Measurements from ENCODE around the gene SELPLG. TPM values are rescaled to one million over a fixed set of nuclear protein-coding genes. Genes with fewer than 3 reads are reported as not detected.

The SELPLG gene
- total and polyA plus RNA-seq, 4 donors, result 2.1 to 9.6 (median 4.8) TPM

DNA sequence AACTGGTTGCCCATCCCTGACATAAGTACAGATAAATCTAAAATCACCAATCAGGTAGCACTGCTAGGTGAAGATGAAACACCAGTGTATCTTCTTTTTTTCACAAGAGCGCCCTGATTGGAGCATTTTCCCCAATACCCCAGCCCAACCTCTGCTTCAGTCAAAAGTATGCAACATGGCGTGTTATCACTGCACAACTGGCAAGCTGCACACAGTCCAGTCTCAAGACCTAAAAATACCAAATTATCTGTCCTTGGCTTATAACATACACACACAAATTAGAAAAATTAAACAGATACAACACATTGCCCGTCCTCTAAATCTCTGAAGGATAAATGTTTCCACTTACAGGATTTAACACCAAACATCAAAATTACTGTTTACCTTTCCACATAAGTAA, 20.2 kb upstream of the SELPLG start:
- no peak overlapping the region for H3K4me3 ChIP-seq (ENCODE audit: low read depth in 1 of 3, low read length in 3 of 3)
- H3K4me1 ChIP-seq (ENCODE audit: control insufficient read depth in 4 of 4, insufficient read depth in 4 of 4, low read length in 3 of 4), result no peaks in the 10 kb centered on the region
- H3K9me3 ChIP-seq (ENCODE audit: control insufficient read depth in 4 of 4, low read length in 3 of 4), result no peaks in the 10 kb centered on the region
- H3K9ac ChIP-seq (ENCODE audit: low read depth in 1 of 2, low read length in 2 of 2), result no peak overlapping the region
- WGBS, result 91% methylated on average over 3 of the region's 3 CpGs
- TF ChIP-seq, protein P1, sequence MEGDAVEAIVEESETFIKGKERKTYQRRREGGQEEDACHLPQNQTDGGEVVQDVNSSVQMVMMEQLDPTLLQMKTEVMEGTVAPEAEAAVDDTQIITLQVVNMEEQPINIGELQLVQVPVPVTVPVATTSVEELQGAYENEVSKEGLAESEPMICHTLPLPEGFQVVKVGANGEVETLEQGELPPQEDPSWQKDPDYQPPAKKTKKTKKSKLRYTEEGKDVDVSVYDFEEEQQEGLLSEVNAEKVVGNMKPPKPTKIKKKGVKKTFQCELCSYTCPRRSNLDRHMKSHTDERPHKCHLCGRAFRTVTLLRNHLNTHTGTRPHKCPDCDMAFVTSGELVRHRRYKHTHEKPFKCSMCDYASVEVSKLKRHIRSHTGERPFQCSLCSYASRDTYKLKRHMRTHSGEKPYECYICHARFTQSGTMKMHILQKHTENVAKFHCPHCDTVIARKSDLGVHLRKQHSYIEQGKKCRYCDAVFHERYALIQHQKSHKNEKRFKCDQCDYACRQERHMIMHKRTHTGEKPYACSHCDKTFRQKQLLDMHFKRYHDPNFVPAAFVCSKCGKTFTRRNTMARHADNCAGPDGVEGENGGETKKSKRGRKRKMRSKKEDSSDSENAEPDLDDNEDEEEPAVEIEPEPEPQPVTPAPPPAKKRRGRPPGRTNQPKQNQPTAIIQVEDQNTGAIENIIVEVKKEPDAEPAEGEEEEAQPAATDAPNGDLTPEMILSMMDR (IDR thresholded peaks at IDR 0.05; ENCODE audit: low read depth, low read length, missing input control), result no peak
- TF ChIP-seq YY1 (IDR thresholded peaks at IDR 0.05) (no peak), HNF4G (IDR thresholded peaks at IDR 0.05) (no peak), FOXA2 (IDR thresholded peaks at IDR 0.05) (no peak), EGR1 (IDR thresholded peaks at IDR 0.05; ENCODE audit: low read depth in 2 of 2) (no peak), RXRA (IDR thresholded peaks at IDR 0.05) (no peak), TAF1 (conservative IDR thresholded peaks at IDR 0.05) (no peak), NR2F2 (IDR thresholded peaks at IDR 0.05) (no peak), GABPA (IDR thresholded peaks at IDR 0.05 in 1 of 2, conservative IDR thresholded peaks at IDR 0.05 in 1 of 2) (no peak)
- TF ChIP-seq, protein P2, sequence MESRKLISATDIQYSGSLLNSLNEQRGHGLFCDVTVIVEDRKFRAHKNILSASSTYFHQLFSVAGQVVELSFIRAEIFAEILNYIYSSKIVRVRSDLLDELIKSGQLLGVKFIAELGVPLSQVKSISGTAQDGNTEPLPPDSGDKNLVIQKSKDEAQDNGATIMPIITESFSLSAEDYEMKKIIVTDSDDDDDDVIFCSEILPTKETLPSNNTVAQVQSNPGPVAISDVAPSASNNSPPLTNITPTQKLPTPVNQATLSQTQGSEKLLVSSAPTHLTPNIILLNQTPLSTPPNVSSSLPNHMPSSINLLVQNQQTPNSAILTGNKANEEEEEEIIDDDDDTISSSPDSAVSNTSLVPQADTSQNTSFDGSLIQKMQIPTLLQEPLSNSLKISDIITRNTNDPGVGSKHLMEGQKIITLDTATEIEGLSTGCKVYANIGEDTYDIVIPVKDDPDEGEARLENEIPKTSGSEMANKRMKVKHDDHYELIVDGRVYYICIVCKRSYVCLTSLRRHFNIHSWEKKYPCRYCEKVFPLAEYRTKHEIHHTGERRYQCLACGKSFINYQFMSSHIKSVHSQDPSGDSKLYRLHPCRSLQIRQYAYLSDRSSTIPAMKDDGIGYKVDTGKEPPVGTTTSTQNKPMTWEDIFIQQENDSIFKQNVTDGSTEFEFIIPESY (IDR thresholded peaks at IDR 0.05), result no peak
- TF ChIP-seq, protein P3, sequence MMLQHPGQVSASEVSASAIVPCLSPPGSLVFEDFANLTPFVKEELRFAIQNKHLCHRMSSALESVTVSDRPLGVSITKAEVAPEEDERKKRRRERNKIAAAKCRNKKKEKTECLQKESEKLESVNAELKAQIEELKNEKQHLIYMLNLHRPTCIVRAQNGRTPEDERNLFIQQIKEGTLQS (IDR thresholded peaks at IDR 0.05), result no peak
- TF ChIP-seq, protein P4, sequence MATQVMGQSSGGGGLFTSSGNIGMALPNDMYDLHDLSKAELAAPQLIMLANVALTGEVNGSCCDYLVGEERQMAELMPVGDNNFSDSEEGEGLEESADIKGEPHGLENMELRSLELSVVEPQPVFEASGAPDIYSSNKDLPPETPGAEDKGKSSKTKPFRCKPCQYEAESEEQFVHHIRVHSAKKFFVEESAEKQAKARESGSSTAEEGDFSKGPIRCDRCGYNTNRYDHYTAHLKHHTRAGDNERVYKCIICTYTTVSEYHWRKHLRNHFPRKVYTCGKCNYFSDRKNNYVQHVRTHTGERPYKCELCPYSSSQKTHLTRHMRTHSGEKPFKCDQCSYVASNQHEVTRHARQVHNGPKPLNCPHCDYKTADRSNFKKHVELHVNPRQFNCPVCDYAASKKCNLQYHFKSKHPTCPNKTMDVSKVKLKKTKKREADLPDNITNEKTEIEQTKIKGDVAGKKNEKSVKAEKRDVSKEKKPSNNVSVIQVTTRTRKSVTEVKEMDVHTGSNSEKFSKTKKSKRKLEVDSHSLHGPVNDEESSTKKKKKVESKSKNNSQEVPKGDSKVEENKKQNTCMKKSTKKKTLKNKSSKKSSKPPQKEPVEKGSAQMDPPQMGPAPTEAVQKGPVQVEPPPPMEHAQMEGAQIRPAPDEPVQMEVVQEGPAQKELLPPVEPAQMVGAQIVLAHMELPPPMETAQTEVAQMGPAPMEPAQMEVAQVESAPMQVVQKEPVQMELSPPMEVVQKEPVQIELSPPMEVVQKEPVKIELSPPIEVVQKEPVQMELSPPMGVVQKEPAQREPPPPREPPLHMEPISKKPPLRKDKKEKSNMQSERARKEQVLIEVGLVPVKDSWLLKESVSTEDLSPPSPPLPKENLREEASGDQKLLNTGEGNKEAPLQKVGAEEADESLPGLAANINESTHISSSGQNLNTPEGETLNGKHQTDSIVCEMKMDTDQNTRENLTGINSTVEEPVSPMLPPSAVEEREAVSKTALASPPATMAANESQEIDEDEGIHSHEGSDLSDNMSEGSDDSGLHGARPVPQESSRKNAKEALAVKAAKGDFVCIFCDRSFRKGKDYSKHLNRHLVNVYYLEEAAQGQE (IDR thresholded peaks at IDR 0.05), result no peak
- H3K27me3 ChIP-seq (ENCODE audit: control insufficient read depth in 4 of 4, insufficient read depth in 4 of 4, low read length in 3 of 4), result no peaks in the 10 kb centered on the region
- DNase-seq (ENCODE audit: low spot score), result no peak
- H3K27ac ChIP-seq (ENCODE audit: low read depth in 1 of 2, low read length in 2 of 2), result no peak overlapping the region
- H3K36me3 ChIP-seq (ENCODE audit: control insufficient read depth in 4 of 4, insufficient read depth in 3 of 4, low read depth in 1 of 4, low read length in 3 of 4), result peaks cover 4 to 39% (median 22%) of the 10 kb centered on the region in 4 donors

DNA sequence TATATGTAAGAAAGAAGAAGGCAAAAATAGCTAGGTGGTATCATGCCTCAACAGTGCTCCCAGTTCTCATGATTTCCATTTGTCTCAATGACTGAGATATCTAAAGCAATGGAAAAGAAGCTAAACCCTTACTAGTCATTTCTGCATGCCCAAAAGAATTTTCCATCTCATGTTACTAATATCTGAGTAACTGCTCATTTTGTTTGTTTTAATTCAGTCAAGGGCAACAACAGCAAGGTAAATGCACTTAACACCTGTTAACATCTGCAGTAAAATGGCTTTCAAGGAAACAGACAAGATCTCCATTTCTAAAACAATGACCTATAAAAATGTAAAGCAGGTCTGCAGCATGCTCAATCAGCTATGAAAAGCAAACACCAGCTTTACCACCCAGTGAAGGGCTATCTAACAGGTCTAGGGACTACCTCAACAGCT, 19.4 kb upstream of the SELPLG start:
- no peak for DNase-seq (ENCODE audit: low spot score)
- TF ChIP-seq GABPA (IDR thresholded peaks at IDR 0.05 in 1 of 2, conservative IDR thresholded peaks at IDR 0.05 in 1 of 2), result no peak
- TF ChIP-seq, protein P5, sequence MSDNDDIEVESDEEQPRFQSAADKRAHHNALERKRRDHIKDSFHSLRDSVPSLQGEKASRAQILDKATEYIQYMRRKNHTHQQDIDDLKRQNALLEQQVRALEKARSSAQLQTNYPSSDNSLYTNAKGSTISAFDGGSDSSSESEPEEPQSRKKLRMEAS (IDR thresholded peaks at IDR 0.05), result no peak
- no peak for TF ChIP-seq SP1 (IDR thresholded peaks at IDR 0.05)
- no peak for TF ChIP-seq TAF1 (conservative IDR thresholded peaks at IDR 0.05)
- TF ChIP-seq EGR1 (IDR thresholded peaks at IDR 0.05; ENCODE audit: low read depth in 2 of 2), result no peak
- TF ChIP-seq RXRA (IDR thresholded peaks at IDR 0.05), result no peak
- TF ChIP-seq, protein P3 (IDR thresholded peaks at IDR 0.05), result no peak
- no peak for TF ChIP-seq RAD21 (IDR thresholded peaks at IDR 0.05)
- no peak for TF ChIP-seq NR2F2 (IDR thresholded peaks at IDR 0.05)
- TF ChIP-seq YY1 (IDR thresholded peaks at IDR 0.05), result no peak
- TF ChIP-seq FOXA1 (IDR thresholded peaks at IDR 0.05), result no peak
- TF ChIP-seq HNF4G (IDR thresholded peaks at IDR 0.05), result no peak
- no peak for TF ChIP-seq FOXA2 (IDR thresholded peaks at IDR 0.05)
- TF ChIP-seq JUND (IDR thresholded peaks at IDR 0.05), result no peak
- TF ChIP-seq, protein P1 (IDR thresholded peaks at IDR 0.05; ENCODE audit: low read depth, low read length, missing input control), result no peak
- TF ChIP-seq HNF4A (conservative IDR thresholded peaks at IDR 0.05), result no peak
- peaks cover 8 to 37% (median 22%) of the 10 kb centered on the region in 4 donors for H3K36me3 ChIP-seq (ENCODE audit: control insufficient read depth in 4 of 4, insufficient read depth in 3 of 4, low read depth in 1 of 4, low read length in 3 of 4)
- no peak overlapping the region for H3K4me3 ChIP-seq (ENCODE audit: low read depth in 1 of 3, low read length in 3 of 3)
- no peaks in the 10 kb centered on the region for H3K4me1 ChIP-seq (ENCODE audit: control insufficient read depth in 4 of 4, insufficient read depth in 4 of 4, low read length in 3 of 4)
- H3K9ac ChIP-seq (ENCODE audit: low read depth in 1 of 2, low read length in 2 of 2), result no peak overlapping the region
- H3K27ac ChIP-seq (ENCODE audit: low read depth in 1 of 2, low read length in 2 of 2), result no peak overlapping the region
- no peaks in the 10 kb centered on the region for H3K27me3 ChIP-seq (ENCODE audit: control insufficient read depth in 4 of 4, insufficient read depth in 4 of 4, low read length in 3 of 4)
- no peaks in the 10 kb centered on the region for H3K9me3 ChIP-seq (ENCODE audit: control insufficient read depth in 4 of 4, low read length in 3 of 4)

All from liver (tissue), 9 donors.